HG03039 (cell line): ENCODE data around the gene TMEM30A.

Experiments used
- ATAC-seq: cut with Tn5 transposase; IDR thresholded peaks from one replicate; pipeline ENCODE4 v1.9.1; 2021; ENCODE audit warnings: mild to moderate bottlenecking, moderate library complexity; ENCODE audit not compliant: unreplicated experiment

TMEM30A gene

DNA sequence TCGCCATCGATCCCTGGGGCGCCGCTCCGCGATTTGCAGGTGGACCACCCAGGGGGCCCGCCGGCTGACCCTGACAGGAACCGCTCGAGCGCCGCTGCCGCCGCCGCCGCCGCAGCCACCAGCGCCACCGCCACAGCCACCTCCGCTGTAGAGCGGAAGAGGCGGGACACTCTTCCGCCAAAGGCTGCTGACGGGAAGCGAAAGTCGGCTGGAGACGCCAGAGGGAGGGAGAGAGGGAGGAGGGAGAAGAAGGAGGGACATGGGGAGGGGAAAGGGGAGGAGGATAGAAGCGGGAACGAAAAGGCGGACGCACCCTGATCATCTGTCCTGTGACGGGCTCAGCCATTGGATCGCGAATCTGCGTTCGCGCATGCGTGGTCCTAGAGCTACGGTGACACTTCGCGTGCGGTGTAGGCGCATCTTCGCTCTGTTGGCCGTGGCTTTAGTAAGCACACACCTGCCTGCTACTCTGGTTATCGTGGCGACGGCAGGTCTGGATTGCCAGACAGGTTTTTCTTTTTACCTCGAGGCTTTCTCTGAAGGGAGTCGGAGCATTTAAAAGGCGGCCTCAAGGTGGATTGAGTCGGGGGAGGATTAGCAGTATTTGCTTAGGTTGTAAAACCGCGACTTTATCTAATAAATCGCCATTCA is at the start of gene TMEM30A:
Gene TMEM30A (minus strand): TSS at position 161 of the 651 bp plus-strand sequence. CDS start 154 bp downstream, at position 7.
- peak; percentile 91 for ATAC-seq

DNA sequence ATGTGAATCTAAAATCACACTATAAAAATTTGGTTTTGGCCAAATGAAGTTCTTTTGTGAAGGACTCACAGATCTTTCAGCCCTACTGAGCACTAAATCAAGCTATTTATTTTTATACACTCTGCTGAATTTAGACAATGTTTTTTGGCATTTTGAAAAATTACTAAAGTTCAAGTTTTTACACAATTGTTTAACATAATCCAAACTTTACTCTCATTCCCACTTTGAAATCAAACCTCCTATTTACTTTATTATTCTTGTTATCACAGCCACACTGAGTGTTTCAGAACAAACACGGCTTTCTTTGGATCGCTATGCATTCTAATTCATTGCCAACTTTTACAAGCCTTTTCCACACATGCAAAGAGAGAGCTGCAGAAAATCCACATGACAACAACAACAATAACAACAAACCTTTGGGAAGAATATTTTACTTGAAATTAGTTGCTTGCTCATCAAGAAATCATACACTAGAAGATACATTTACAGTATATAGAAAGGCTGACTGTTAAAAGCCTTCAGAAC is 49.1 kb upstream of the TMEM30A start:
- ATAC-seq, result no peak

DNA sequence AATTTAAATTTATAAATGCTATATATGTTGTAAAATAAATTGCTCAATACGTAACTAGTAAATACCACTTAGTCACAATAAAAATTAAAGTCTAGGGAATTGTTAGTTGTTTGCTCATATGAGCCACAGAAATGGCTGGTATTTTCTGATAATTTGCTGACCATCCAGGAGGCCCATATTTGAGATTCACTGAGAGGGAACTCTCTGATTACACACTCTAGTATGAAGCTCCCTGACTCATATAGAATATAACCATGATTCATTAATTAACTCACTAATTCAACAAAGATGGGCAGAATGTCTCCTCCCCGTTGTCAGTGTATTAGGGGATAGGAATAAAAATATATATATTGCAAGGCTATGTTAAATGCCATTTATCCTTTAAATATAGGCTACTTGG is 46.6 kb upstream of the TMEM30A start:
- ATAC-seq, result no peak

DNA sequence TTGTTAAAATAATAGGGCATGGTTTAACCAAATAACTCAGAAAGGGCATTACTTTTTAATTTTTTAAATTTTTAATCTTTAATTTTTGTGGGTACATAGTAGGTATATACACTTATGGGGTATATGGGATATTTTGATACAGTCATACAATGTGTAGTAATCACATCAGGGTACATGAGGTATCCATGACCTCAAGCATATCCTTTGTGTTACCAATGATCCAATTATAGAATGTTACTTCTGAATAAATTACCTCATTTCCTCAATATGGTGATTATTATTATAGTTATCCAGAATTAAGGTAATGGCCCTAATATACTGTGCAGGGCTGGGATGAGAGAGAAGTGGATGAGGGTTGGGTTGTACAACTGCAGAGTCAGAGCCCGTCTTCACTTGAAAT is 45.1 kb upstream of the TMEM30A start:
- no peak for ATAC-seq

DNA sequence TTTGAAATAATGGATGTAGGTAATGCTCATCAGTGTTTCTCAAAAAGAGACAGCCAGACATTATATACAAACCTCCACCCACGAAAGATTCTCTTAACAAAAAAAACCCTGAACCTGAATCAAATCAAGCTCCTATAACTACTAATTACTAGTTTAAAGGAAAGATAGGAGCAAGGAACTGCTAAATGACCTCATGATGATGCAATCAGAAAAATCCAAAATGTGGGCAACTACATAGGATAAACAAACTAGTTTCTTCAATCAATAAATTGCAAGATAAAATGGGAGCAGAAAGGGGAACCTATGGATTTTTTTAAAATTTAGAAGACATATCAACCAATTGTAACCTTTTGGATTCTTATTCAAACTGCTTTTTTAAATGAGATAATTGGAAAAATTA is 43.2 kb upstream of the TMEM30A start:
- no peak for ATAC-seq

DNA sequence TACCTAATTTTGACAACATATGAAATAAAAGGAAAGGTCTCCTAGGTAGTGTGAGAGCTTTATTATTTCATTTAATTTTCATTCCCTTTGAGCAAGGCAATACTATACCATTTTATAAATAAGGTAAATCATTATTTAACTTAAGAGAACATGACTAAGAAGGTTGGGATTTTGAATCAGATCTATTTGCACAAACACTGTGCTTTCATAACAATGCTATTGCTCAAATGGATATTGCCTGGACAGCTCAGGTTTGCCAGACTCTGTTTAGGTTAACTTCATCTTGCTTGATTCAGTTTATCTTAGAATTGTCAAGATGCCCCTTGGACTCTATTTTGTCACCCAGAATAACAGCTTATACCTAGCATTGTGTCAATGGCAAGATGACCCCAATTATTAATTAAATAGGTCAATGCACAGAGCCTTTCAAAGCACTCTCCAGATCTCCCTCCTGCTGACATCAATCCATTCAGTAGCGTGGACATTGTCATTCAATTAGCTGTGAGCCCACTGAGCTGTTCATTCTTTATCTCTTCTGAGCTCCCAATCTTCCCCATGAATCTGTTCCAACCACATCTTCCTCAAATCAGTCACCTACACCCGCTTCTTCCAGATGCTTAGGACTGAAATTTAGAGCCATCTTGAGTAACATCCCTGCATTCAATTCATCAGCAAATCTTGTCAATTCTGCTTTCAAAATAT is 42.1 kb upstream of the TMEM30A start:
- ATAC-seq, result no peak

DNA sequence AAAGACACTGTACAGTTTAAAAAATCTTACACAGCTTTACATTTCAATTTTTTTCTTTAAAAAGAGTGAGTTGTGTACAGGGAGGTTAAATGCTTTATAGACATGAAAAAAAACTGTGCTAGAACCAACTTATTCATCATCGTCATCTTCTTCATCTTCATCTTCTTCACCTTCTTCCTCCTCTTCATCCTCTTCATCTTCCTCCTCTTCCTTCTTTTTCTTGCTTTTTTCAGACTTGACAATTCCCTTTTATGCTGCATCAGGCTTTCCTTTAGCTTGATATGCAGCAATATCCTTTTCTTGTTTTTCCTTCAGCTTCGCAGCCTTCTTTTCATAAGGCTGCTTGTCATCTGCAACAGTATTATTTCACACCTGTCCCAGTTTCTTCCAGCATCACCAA is 34.3 kb upstream of the TMEM30A start:
- no peak for ATAC-seq

DNA sequence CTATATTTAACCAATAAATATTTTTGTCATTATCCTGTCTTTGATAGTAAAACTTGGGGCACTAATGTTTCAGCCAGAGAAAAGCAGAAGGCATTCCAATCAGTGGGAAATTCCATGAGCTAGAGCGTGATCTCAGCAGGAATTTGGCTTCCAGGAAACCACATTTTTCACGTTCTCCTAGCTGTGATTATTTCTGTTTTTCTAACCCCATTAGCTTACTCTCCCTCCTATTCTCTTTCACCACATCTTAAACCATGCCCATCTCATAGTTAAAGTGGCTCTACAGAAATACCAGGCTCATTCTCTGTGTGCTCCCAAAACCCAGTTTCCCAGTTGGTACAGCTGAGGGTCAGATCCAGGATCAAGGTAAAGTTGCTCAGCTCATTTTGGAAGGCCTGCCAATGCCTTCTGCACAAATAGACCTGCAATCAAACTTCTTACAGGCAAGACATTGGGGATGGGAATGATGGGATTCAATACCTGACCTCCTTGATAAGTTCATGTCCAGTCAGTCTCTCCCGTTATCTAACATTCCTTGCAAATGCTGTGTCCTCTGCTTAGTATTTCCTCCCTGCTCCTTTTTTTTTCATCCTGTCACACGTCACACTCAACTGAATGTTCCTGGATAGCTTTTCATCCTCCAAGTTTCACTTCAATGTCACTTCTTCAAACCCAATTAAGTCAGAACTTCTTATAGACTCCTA is 33.1 kb upstream of the TMEM30A start:
- ATAC-seq, result no peak

DNA sequence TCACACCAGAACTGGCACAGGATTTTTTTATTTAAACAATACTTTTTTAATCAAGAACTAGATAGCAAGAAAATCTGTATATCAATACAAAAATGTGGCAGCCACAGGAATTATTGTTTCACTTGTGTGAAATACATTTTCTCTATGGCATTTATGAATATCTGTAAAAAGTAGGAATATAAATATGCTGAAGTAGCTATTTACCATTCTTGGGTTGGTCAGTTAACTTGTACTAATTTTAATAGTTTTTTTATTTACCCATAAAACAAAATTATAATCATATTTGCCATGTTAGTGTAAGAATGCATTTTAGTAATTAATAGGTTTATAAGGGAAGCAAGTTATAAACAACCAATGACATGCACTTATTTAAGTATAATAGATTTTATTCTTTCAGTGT is 31.4 kb upstream of the TMEM30A start:
- ATAC-seq, result no peak

DNA sequence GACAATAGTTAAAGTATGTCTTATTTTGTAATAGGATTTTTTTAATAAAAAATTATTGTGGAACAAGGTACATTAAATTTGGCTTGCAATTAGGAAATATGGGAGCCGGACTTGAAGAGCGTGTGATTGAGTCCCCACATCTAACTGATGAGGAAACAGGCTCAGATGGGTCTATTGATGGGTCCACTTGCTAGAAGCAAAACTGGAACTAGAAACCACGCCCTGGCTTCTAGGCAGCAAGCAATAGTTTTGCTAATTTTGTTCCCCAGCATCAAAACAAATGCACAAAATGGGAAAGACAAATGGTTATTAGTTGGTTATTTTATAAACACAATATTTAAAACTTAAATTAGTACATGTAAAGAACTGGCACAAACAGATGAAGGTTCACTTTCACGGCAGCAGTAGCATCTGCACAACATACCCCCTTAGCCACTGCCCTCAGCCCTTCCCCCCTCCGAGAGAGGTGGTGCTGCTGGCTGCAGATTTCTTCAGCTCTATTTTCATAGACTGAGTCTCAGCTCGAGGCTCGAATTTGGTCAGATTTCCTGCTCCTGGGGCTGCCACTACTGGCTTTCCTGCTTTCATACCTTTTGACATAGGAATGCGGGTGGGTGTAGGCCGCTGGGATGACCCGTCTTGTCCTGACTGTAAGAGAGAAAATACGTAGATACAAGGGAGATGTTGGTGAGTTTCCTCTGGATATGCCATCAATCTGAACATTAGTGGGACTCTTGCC is 23.8 kb upstream of the TMEM30A start:
- no peak for ATAC-seq

DNA sequence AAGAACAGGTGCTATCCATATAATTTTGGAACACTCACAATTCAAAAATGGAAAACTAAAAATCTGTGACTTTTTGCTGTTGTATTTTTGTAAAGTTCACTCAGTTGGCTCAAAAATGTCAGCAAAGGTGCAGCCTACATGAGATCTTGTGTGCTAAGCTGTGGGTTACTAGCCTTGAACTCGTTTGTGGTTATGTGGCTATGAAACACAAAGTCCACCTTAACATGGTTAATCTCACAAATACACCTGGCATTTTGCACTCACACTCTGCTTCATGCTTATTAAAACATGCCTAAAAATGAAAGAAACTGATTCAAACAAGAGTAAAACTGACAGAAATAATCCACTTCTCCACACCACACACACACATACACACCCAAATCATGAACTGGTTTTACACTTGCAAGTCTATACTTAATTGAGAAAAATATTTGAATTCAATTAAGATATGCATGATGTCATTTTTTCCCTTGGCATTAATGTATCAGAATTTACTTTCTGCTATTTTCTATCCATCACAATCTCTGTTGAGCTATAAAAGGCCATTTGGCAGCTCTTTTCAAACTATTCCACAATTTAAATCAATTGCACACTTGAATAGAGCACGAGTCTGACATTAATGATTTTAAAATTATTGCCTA is 22.9 kb upstream of the TMEM30A start:
- no peak for ATAC-seq

DNA sequence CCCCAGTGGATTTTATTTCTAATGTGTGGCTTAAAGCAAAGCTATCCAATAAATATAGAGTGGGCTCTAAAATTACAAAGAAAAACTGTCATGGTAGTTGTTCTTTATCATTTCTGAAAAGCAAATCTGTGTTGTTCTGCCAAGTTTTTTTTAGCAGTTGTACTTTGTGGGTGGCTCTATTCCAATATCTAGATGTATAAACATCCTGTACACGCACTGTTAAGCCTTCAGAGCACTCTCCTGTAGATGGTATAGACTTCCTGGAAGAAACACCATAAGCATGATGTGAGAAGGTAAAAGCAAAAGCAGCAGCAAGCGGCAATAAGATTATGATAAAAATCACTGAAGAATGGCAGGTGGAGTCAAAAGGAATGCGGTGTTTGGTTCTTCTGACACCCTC is 21.5 kb upstream of the TMEM30A start:
- ATAC-seq, result no peak

DNA sequence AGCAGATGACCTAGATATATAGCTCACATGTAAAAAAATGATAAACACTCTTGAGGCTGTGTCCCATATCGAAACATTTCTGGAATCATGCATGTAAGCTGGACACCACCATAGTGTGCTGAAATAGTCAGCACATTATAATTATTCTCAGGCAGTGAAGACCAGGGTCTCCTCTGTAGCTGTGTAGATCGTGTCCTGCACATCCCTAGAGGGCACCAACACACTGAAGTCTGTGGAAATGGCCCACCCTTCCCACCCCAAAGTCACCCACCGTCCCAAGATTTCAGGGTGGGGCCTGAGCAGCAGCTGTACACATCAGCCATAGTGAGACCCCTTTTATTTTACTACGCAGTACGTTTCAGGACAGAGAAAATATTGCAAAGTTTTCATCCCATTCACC is 21.0 kb upstream of the TMEM30A start:
- ATAC-seq, result no peak

DNA sequence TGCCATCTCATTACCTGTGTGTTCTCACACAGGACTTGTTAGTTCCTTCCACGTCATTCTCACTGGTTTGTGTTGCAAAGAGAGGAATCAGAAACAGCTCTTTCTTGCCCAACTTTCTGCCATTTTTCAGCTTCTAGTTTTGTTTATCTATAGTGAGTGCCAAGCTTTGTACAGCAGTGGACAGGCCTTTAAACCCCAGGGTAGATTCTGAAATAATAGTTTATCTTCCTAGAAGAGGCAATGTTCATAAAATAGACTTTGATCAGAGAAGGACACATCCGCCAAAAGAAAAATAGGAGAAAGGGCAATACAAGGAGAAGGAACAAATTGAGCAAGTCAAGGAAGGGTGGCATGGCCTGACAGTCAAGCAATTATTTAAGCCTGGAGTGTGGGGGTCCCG is 17.7 kb upstream of the TMEM30A start:
- ATAC-seq, result no peak

DNA sequence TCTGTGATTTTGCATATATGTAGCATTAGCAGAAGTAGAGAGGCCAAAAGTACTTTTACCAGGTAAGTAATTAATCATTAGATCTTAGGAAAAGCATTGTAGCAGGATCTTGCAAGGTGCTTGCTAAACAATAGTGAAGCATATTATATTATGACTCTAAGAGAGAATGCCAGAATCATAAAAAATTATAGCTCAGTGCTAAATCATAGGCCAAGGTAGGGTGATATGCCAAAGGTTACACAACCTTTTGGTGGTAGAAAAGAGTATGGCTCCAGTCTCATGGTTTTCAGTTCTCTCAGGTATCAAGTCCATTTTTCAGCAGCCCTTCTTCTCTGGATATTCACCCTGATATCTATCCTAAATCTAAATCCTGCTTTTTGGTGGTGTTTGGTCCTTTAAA is 16.9 kb upstream of the TMEM30A start:
- ATAC-seq, result no peak

DNA sequence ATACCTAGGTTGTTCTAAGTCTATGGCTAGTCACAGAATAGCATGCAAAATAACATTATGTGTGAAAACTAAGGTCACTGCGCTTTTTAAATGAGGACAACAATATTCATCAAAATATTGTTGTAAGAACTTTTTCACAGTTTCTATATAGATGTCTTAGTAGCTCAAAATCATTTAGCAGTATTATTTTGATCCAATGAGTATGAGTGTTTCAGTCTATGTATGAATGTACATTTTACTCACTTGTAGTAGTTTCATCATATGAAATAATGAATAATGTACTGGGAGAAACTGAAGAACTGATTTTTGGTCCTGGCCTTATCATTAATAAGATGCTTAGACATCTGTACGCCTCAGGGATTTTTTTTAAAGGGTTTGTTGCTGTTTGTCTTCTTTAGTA is 16.5 kb upstream of the TMEM30A start:
- no peak for ATAC-seq

DNA sequence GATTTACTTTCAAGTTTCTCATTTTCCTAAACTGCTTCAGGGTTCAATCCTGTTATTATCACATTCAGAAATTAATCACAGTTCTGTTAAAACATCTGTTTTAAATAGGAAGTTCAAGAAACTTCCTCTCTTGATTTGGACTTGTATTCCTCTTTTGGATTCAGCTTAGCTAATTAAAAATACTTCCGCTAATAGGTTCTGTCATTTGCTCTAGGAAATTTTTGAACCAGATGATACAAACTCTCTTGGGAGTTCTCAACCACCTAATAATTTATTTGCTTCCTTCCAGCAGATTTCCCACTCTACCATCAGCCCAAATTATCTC is 15.9 kb upstream of the TMEM30A start:
- ATAC-seq, result no peak

DNA sequence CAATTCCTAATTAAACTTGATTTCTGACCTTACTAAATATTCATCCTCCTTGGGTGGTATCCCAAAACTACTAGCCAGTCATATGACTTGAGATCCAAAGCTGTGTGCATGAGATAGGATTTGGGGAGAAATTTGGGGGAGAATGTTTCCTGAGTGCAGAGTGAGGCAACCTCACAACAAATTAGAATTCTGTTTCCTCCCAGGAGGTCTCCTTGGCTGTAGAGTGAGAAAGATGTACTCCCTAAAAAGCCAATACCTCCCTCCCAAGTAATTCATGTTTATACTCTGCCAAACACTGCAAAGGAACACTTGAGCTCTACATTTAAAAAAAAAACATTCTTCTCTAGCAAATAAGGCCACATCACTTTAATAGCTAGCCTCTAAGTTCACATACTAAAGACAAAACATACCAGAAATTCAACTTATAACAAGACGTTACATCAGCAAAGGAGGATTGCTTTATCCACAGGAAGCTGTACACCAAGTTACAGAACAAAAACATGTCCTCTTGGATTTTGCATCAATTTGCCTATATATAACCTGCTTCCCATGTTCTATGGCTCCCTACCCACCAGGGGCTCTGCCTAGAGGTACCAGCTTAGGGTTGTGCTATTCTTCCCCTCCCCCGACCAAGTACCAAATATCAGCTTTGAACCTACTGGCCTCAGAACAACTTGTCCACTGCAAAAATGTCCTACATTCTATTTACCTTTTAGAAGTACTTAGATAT is 15.4 kb upstream of the TMEM30A start:
- ATAC-seq, result no peak

DNA sequence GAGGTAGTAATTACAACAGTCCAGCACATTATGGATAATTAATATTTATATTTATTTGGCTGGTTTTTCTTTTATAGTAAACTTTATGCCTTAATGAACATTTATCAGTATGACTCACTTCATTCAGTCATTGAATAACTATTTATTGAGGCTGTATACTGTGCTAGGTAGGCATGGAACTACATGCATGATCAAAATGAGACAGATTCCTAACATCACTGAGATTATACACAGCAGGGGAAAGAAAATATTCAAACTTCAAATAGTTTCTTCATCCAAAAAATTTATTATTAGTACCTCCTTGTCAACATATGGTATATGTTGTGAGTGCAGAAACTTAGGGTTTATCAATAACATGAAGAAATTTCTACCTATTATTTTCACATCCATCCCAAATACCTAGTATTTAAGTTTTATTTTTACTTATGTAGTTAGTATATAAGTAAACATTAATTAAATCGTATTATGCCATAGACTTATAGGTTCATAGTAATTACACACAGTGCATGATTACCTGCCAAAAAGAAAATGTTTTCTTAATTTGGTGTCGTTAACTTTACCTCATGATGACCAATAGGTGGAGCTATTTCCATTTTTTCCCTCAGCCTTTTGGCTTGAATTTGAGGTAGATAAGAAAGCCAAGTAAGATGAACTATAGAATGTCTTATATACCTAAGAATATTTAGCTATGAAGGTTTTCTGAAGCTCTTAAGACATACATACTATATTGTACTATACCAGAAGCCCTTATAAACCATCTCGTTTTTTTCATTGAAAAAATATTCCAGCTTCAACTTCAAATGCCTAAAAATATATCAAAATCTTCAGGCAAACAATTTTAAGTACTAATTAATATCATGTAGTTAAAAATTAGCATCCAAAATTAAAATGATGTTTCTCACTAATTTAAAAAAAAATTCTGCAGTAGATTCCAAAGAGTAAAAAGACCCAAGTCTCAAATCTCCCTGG is 12.5 kb upstream of the TMEM30A start:
- peak; percentile 59 for ATAC-seq
